HepG2 (cell line): ENCODE data around the gene AGFG1. TPM values are rescaled to one million over a fixed set of nuclear protein-coding genes. Genes with fewer than 3 reads are reported as not detected.

Experiments
- ATAC-seq: fragments of 200-7000 bp; cut with Tn5 transposase; 3 replicates; pipeline ENCODE4 v1.9.1; 2020; ENCODE audit warnings: mild to moderate bottlenecking, moderate library complexity
- BruUV-seq: library from RNA; stranded (reverse); fragments of 400-500 nt; replicated peaks from 2 replicates; lab custom pipeline; 2021; lab: Mats Ljungman, UMichigan
- CTCF ChIA-PET: fragments of 300-600 bp; formaldehyde crosslinking; extraction: SDS; loops from one replicate; lab custom pipeline; 2021; ENCODE audit warnings: low total read pairs, inconsistent platforms, low intra/inter-chr PET ratio; lab: Yijun Ruan, JAX
- POLR2A ChIA-PET: fragments of 350-600 bp; sonication (Branson Sonifier 250); formaldehyde crosslinking; loops from one replicate; lab custom pipeline; 2020; ENCODE audit warnings: antibody characterized with exemption, inconsistent platforms; lab: Yijun Ruan, JAX
- DNase-seq: peaks from one replicate; pipeline ENCODE4 v3.0.0-alpha.2; 2015; ENCODE audit warnings: low spot score
- FAIRE-seq: peaks from 3 replicates; lab custom pipeline; 2011; peaks lifted over from hg19 to GRCh38; lab: Jason Lieb, UNC
- H2AFZ ChIP-seq: one replicate; pipeline ENCODE4 v1.6.1; 2011; ENCODE audit warnings: low read length, inconsistent platforms
- H3K27ac ChIP-seq: fragments of 300-600 bp; 3 replicates; pipeline ENCODE4 v1.8.0; 2011; ENCODE audit warnings: mixed run types, mild to moderate bottlenecking, mixed read lengths, low read length, inconsistent platforms; ENCODE audit not compliant: insufficient read depth; ENCODE audit errors: extremely low read length
- H3K27me3 ChIP-seq, 2 experiments: fragments of 200-600 bp in 1 of 2; 2 replicates in 1 of 2; 3 replicates in 1 of 2; pipeline versions ENCODE4 v1.6.0 to v1.8.0; 2011; ENCODE audit warnings: low read length in 2 of 2, mild to moderate bottlenecking in 2 of 2, moderate library complexity in 2 of 2, inconsistent platforms in 1 of 2; ENCODE audit not compliant: insufficient read depth in 2 of 2, control insufficient read depth in 1 of 2
- H3K36me3 ChIP-seq, 2 experiments: fragments of 200-600 bp in 1 of 2; replicated peaks in 1 of 2; 2 replicates in 1 of 2; 3 replicates in 1 of 2; pipeline versions ENCODE4 v1.5.1 to v1.8.0; 2011; ENCODE audit warnings: low read length in 2 of 2, inconsistent platforms in 1 of 2; ENCODE audit not compliant: insufficient read depth in 2 of 2, control insufficient read depth in 1 of 2
- H3K4me1 ChIP-seq: 2 replicates; pipeline ENCODE4 v1.5.1; 2012; ENCODE audit warnings: low read length, inconsistent platforms; ENCODE audit not compliant: insufficient read depth
- H3K4me2 ChIP-seq: 2 replicates; pipeline ENCODE4 v1.6.0; 2011; ENCODE audit warnings: low read depth, low read length, inconsistent platforms
- H3K4me3 ChIP-seq, 3 experiments: fragments of 200-600 bp in 1 of 3; sonication (generic), shearing (Covaris generic) in 1 of 3; replicated peaks in 1 of 3; 2 replicates each; pipeline ENCODE4 v1.5.1; 2011 to 2016; ENCODE audit warnings: low read length in 3 of 3, inconsistent platforms in 2 of 3, low read depth in 2 of 3, mild to moderate bottlenecking in 2 of 3, control low read depth in 1 of 3, mixed read lengths in 1 of 3; ENCODE audit not compliant: insufficient read depth in 1 of 3
- H3K79me2 ChIP-seq: one replicate; pipeline ENCODE4 v1.6.1; 2011; ENCODE audit warnings: low read length, inconsistent platforms; ENCODE audit not compliant: insufficient read depth
- H3K9ac ChIP-seq: 2 replicates; pipeline ENCODE4 v1.6.0; 2011; ENCODE audit warnings: mild to moderate bottlenecking, low read depth, low read length, inconsistent platforms; ENCODE audit not compliant: insufficient read depth
- H3K9me3 ChIP-seq: 2 replicates; pipeline ENCODE4 v1.5.1; 2012; ENCODE audit warnings: mild to moderate bottlenecking, low read length
- H4K20me1 ChIP-seq: 2 replicates; pipeline ENCODE4 v1.6.0; 2011; ENCODE audit warnings: inconsistent platforms, mild to moderate bottlenecking, low read length, moderate library complexity; ENCODE audit not compliant: insufficient read depth
- HINFP ChIP-seq: sonication (generic); formaldehyde crosslinking; IDR thresholded peaks from 2 replicates; pipeline ENCODE4 v1.4.0; 2020; ENCODE audit warnings: low read depth, mild to moderate bottlenecking, missing genetic modification reagents
- KLF12 ChIP-seq: sonication (generic); formaldehyde crosslinking; IDR thresholded peaks from 2 replicates; pipeline ENCODE4 v1.4.0; 2020; ENCODE audit warnings: missing genetic modification reagents, borderline replicate concordance
- MED8 ChIP-seq: sonication (generic); formaldehyde crosslinking; IDR thresholded peaks from 2 replicates; pipeline ENCODE4 v1.8.1; 2023; ENCODE audit warnings: mild to moderate bottlenecking, missing genetic modification reagents; ENCODE audit not compliant: insufficient replicate concordance
- NFATC3 ChIP-seq: sonication (generic); formaldehyde crosslinking; IDR thresholded peaks from 2 replicates; pipeline ENCODE4 v1.5.1; 2020; ENCODE audit warnings: mild to moderate bottlenecking, missing genetic modification reagents
- PAX8 ChIP-seq: sonication (generic); formaldehyde crosslinking; IDR thresholded peaks from 2 replicates; pipeline ENCODE4 v1.8.0; 2022; ENCODE audit warnings: mild to moderate bottlenecking, missing genetic modification reagents, borderline replicate concordance
- THRA ChIP-seq: sonication (generic); formaldehyde crosslinking; IDR thresholded peaks from 2 replicates; pipeline ENCODE4 v1.4.0; 2020; ENCODE audit warnings: missing genetic modification reagents, borderline replicate concordance
- ZFX ChIP-seq: sonication (generic); formaldehyde crosslinking; IDR thresholded peaks from 2 replicates; pipeline ENCODE4 v1.4.0; 2020; ENCODE audit warnings: mild to moderate bottlenecking, low read depth, missing genetic modification reagents, moderate library complexity
- WGBS: methylation state at CpG from one replicate; pipeline ENCODE4 v1.1.6; 2017; ENCODE audit warnings: low lambda C conversion rate; 5-methylcytosine and 5-hydroxymethylcytosine counted together
- in situ Hi-C: cut with HindIII; loops from 2 replicates; pipeline ENCODE4 v1.10.0; 2017; ENCODE audit warnings: low pct_unique_long_range_greater_than_20kb; ENCODE audit not compliant: extremely low pct_ligation_motif_present
- intact Hi-C: fragments of 100-400 bp; cut with micrococcal nuclease; formaldehyde crosslinking; loops from one replicate; pipeline ENCODE4 v1.10.0; 2022; ENCODE audit not compliant: unreplicated experiment
- polyA plus RNA-seq, 8 experiments: library from polyadenylated mRNA; depleted of rRNA in 3 of 8; stranded (reverse) in 7 of 8; unstranded in 1 of 8; fragments of >200 nt; fragmentation: Illumina TruSeq in 4 of 8; extraction: Trizol in 4 of 8; gene quantifications; 2 replicates each; pipeline versions ENCODE4 v1.2.1 to v1.2.3, GENCODE V29; 2011 to 2016; ENCODE audit warnings: low read depth in 4 of 8, missing spikeins in 1 of 8, mixed read lengths in 1 of 8; ENCODE audit not compliant: insufficient read depth in 1 of 8
- total RNA-seq, 5 experiments: library from RNA; depleted of rRNA; stranded (reverse); fragments of >200 nt; fragmentation: Illumina TruSeq; extraction: Trizol; gene quantifications; 2 replicates each; pipeline ENCODE4 v1.2.3, GENCODE V29; 2016; ENCODE audit warnings: low read depth in 1 of 5

Gene AGFG1
- total and polyA plus RNA-seq, 2 of the 13 experiments (the other 11 are each of a cell fraction or from before 2014, with no cell fraction given): 145 to 168 TPM

GRCh38 chr2:227529871-227530270, 57.9 kb downstream of the AGFG1 start:
- H3K27me3 ChIP-seq: no peaks in the 10 kb centered on the region
- no peaks in the 10 kb centered on the region for H4K20me1 ChIP-seq
- no peak overlapping the region for H2AFZ ChIP-seq
- H3K9ac ChIP-seq: no peak overlapping the region
- in situ Hi-C loops (no loop called here), intact Hi-C loops (no loop called here)
- no peaks in the 10 kb centered on the region for H3K4me1 ChIP-seq
- CTCF ChIA-PET: no interaction called here
- no peak for ATAC-seq
- BruUV-seq: no TSS peak
- FAIRE-seq: no peak
- no peak for TF ChIP-seq KLF12
- TF ChIP-seq NFATC3 (CRISPR knock-in tag): no peak
- no peak for TF ChIP-seq MED8 (CRISPR knock-in tag)
- TF ChIP-seq THRA (CRISPR knock-in tag): no peak
- no peak for DNase-seq
- no peak overlapping the region for H3K4me3 ChIP-seq
- H3K36me3 ChIP-seq: peaks cover 12 to 85% of the 10 kb centered on the region in 2 experiments
- POLR2A ChIA-PET: no interaction called here
- WGBS: 93% methylated on average over 2 of the region's 2 CpGs
- H3K27ac ChIP-seq: no peak overlapping the region
- H3K9me3 ChIP-seq: no peaks in the 10 kb centered on the region
- peaks cover 3% of the 10 kb centered on the region for H3K79me2 ChIP-seq
- H3K4me2 ChIP-seq: no peak overlapping the region

- FAIRE-seq (no peak), ATAC-seq (no peak), DNase-seq (no peak)
- in situ Hi-C loops: no loop called here
- Histone ChIP-seq H3K36me3 (peaks cover 20 to 88% of the 10 kb centered on the region in 2 experiments), H2AFZ (no peak overlapping the region), H3K9ac (no peak overlapping the region), H3K4me1 (no peaks in the 10 kb centered on the region), H3K79me2 (peaks cover 2% of the 10 kb centered on the region), H4K20me1 (no peaks in the 10 kb centered on the region), H3K27me3 (no peaks in the 10 kb centered on the region), H3K4me2 (no peak overlapping the region), H3K4me3 (no peak overlapping the region), H3K9me3 (no peaks in the 10 kb centered on the region), H3K27ac (no peak overlapping the region)
- CTCF ChIA-PET: no interaction called here
- intact Hi-C loops: no loop called here
- WGBS: 95% methylated on average over 3 of the region's 3 CpGs
- POLR2A ChIA-PET: no interaction called here
- TF ChIP-seq ZFX (CRISPR knock-in tag): no peak
- TF ChIP-seq HINFP (CRISPR knock-in tag): no peak
- no peak for TF ChIP-seq PAX8 (CRISPR knock-in tag)
- no TSS peak for BruUV-seq
Measured at GRCh38 chr2:227534714-227535113, 62.8 kb downstream of the AGFG1 start.
